Retinal pigment epithelial cell (primary cell): ENCODE results near the gene NAPA.

Source experiments
- DNase-seq: peaks from one replicate; pipeline ENCODE4 v3.0.0-alpha.2; 2010; ENCODE audit warnings: low read depth
- H3K4me3 ChIP-seq: 2 replicates; pipeline ENCODE4 v1.5.1; 2011; ENCODE audit warnings: mild to moderate bottlenecking, low read length, control low read depth, moderate library complexity
- CTCF ChIP-seq: conservative IDR thresholded peaks from 2 replicates; pipeline ENCODE4 v1.5.1; 2011; ENCODE audit warnings: low read depth, low read length, control low read depth, inconsistent platforms

The NAPA gene

DNA sequence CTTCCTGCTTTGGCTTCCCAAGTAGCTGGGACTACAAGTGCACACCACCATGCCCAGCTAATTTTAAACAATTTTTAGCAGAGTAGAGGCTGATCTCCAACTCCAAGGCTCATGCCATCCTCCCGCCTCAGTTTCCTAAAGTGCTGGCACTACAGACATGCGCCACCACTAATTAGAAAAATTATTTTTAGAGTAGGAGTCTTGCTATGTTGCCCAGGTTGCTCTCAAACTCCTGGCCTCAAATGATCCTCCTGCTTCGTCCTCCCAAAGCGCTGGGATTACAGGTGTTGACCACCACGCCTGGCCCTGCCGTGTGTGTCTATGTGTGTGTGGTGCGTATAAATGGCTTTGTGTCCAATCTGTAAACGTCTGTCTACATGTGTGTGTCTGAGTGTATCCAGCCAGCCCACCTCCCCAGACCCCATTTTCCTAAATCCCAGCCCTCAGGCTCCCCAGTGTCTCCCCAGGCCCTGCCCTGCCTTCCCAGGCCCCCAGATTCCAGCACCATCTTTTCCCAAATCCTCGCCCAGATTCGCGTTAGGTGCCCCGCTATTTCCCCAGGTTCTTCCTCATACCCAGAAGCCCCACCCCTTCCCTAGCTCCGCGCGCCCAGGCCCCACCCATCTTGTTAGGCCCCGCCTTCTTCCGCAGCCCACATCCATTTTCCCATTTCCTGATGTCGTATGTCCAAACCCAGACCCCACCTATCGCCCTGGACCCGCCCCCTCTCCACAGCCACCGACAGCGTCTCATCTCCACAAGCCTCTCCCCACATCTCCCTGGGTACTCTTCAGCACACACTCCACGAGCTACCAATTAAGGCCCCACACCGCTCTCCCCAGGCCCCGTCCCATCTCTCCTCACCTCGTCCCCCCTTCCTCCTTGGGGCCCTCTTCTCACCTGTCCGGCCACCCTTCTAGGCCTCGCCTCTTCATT, 68.1 kb downstream of the NAPA start:
- no peak for DNase-seq
- no peak for TF ChIP-seq CTCF
- H3K4me3 ChIP-seq, result no peak overlapping the region

- no peak for TF ChIP-seq CTCF
- no peak for DNase-seq
- no peak overlapping the region for H3K4me3 ChIP-seq
These were observed 68.9 kb downstream of the NAPA start for GRCh38 chr19:47445937-47446402.

DNA sequence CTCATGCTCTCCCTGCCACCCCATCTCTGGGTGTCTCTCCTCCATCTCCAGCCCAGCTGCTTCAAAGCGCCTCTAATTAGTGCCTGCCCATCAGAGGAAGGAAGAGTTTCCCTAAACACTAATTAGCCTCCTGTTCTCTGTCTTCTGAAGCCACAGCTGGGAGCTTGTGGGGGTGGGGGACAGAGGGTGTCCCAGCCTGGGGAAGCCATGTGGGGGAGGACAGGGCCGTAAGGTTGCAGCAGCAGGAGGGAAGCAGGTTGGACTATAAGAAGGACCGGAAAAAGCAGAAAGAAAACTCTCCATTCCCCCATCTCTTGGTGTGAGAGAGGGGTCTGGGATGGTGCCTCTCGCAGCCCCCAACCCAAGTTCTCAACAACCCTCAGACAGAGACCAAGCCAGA, 69.3 kb downstream of the NAPA start:
- TF ChIP-seq CTCF, result no peak
- no peak for DNase-seq
- H3K4me3 ChIP-seq, result no peak overlapping the region

DNA sequence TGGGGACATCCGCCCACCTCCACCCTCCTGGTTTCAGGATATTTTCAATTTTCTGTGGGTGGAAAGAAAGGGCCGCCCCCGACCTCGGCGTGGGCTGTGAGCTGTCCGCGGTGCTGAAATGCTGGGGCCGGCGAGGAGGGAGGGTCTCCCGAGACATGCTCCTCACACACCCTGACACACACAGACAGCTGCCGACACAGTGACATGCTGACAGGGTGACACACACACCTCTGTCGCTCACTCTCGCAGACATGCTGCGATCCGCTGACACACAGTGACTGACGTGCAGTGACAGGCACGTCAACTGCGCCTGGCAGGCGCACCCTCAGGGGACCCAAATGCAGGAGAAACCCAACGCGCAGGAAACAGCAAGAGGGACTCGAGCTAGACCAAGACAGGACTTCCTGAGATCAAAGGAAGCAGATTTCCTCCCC, 70.5 kb downstream of the NAPA start:
- TF ChIP-seq CTCF, result no peak
- no peak overlapping the region for H3K4me3 ChIP-seq
- DNase-seq, result no peak

DNA sequence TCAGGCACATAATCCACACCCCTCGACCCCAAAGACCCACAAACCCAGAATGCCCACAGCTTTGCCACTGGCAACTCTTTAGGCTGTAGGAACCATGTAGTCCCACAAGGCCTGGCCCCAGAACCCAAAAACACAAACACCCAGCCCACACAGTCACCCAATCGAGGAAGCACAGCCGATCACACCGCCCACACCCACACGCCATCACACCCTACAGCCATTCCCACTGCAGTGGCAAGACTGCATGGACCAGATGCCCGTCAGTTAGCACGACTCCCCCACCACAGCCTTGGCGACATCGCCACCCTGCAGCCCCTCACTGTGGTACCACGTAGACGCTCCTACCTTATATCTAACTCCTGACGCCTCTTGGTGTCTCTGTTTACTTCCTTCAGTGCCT, 71.5 kb downstream of the NAPA start:
- no peak for DNase-seq
- H3K4me3 ChIP-seq, result no peak overlapping the region
- no peak for TF ChIP-seq CTCF

DNA sequence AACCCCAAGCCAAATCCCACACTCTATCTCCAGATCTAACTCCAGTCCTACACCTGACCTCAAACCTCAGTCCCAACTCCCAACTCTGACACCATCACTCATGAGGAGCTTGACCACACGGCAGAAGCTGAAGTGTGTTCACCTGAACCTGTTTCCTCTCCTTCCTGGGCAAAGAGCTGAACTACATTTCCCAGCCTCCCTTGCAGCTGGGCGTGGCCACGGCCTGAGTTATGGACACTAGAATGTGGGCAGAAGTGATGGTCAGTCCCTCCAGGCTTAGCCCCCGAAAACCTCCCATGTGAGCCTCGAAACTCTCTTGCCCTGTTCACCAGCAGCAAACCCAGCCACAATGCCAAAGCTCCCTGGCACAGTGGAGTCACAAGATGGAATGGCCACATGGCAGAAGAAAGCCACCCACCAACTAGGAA, 76.1 kb downstream of the NAPA start:
- H3K4me3 ChIP-seq, result no peak overlapping the region
- no peak for TF ChIP-seq CTCF
- no peak for DNase-seq
